ENCODE measurements around the gene MSANTD1.
A peak's percentile ranks its signal among the peaks of the same experiment; 100 is the strongest.

MSANTD1 gene

DNA sequence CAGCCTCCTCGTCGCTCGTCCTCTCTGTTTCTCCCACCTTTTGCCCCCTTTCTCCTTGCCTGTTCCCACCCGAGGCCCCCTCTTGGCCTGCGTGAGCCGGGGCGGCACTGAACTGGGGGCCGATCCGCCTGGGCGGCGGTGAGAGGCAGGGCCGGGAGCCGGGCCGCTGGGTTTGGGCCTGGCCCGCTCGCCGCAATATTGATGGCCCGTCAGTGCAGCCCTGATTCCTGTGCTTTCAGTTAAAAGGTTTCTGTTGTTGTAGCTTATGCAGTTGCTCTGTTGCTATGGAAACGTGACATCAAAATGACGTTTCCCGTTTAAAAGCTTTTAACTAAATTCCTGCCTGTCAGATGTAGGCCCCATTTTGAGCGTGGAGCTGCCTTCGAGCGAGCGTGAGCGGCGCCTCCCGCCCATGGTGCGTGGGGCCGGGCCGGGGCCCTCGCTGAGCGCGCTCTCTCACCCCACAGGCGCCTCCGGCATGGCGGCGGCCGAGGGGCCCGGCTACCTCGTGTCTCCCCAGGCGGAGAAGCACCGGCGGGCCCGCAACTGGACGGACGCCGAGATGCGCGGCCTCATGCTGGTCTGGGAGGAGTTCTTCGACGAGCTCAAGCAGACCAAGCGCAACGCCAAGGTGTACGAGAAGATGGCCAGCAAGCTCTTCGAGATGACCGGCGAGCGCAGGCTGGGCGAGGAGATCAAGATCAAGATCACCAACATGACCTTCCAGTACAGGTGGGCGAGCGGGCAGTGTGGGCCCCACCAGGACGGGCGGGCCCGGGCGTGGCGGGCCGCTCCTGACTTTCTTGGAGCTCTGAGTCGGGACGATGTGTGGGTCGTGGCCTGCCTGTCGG lies at the start of gene MSANTD1:
Gene MSANTD1, plus strand, starts transcription at position 349 of the 851 bp plus-strand sequence. Its CDS starts 64 bp downstream, at position 413.
- DNase-seq: no peak

DNA sequence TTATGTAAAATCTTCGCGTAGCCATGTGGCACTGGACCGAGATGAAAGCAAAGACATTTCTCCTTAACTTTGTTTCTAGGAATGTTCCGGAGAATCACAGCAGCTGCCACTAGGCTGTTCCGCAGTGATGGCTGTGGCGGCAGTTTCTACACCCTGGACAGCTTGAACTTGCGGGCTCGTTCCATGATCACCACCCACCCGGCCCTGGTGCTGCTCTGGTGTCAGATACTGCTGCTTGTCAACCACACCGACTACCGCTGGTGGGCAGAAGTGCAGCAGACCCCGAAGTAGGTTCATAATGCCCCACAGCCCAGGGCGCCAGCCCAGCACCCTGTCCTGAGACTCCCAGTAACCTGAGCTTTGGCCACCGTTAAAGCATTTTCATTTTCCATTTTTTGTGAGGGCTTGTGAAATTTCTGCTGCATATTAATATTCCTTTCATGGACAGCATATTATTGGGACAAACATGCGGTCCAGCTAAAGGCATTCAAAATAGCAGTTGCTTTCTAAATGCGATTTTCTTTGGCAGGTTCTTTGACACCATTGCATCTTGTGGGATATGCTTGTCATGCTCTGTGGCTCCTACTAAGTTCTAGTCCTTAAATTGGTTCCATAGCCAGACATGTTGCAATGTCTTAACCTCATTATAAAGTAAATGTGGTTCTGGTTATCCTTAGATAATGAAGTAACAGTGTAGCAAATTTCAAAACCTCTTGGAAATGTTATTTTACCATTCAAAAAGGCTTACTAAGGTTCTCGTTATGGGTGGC lies 49.1 kb upstream of the MSANTD1 start:
- no peak for DNase-seq

GRCh38 chr4:3200423-3201090 lies 48.4 kb upstream of the MSANTD1 start:
- DNase-seq: no peak

DNA sequence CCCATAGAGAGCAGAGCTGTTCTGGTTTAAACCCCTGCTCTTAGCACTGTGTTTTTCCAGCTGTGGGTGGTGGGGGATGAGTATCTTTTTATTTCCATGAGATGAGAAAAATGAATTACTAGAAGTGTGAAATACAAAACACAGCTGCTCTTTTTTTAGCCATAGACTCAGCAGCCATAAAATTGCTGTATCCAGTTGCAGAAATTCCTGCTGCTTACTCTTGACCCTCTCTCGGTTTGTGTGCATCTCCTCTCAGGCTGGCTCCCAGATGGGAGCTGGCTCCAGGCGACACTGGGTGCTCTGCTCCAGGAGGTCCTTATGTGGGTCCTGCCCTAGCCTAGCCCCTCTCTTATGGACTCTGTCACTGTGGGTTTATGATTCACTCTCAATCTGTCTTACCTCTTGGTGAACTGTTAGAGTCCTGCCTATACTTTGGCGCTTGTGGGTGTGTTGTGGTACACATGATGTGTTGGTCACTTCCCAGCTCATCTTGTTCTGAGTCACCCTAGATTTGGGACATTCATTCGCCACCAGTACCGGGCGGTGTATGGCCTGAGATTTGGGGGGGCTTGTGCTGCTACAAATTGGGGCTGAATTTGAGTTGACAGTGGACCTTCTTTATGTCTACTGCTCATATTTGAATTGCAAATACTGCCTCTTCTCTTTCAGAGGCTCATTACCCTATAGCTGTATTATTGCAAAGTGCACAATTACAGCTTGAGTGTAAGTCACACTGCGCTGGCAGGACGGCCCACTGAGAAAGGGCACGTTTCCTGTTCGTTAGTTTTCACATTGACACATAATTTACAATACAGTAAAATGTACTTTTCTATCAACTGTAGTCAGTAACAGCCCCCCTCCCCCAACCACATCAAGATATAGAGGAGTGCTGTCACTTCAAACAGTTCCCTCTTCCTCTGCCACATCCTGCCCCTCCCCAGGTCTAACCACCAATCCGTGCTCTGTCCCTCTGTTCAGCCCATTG lies 46.9 kb upstream of the MSANTD1 start:
- peak; percentile 59 to 63 for DNase-seq

DNA sequence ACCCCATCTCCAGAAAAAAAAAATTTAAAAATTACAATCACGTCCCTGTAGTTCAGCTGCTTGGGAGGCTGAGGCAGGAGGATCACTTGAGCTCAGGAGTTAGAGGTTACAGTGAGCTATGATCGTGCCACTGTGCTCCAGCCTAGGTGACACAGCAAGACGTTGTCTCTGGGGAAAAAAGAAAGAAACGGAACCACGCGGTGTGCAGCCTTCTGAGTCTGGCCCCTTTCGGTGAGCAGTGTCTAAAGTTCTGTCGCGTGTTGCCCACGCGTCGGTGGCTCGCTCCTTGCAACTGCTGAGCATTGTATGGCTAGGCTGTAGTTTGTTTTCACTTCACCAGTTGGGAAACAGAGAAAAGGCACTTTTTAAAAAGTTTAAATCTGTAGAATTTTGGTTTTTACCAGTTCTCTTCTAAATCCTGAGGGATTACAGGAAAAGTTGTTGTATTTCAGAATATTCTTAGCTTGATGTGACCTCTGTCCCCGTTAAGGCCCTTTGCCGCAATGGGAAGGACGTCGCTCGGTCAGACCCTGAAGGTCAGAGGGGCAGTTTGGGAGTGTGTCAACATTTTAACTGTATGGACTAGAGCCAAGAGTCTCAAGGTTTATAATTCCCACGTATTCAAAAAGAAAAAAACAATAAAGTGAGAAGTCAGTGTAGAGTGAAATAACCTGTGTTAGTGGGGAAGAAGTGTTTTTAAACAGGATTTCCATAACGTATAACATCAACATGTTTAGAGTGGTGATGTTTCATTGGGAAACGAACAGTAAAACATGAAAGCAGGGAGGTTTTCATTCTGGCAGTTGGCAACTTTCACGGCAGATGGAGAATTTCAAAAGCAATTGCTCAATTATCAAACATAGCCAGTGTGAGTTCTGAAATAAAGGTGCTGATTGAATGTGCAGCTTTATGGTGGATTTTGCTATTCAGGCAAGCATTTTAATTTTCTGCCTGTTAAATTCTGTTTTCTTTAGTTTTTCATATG lies 45.8 kb upstream of the MSANTD1 start:
- peak; percentile 29 to 37 for DNase-seq

DNA sequence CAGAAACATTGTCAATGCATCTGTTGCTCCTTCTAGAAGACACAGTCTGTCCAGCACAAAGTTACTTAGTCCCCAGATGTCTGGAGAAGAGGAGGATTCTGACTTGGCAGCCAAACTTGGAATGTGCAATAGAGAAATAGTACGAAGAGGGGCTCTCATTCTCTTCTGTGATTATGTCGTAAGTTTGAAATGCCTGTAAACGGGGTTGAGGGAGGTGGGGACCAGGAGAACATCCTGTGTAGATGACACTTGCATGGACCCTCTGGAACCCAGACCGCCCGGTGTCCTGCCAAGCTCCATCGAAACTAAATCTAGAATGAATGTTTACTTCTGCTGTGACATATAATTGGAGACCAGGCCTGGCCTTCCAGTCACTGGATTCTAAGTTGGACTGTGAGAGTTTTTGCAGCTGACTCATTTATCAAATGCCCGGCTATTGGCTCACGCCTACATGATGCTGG lies 45.0 kb upstream of the MSANTD1 start:
- no peak for DNase-seq

DNA sequence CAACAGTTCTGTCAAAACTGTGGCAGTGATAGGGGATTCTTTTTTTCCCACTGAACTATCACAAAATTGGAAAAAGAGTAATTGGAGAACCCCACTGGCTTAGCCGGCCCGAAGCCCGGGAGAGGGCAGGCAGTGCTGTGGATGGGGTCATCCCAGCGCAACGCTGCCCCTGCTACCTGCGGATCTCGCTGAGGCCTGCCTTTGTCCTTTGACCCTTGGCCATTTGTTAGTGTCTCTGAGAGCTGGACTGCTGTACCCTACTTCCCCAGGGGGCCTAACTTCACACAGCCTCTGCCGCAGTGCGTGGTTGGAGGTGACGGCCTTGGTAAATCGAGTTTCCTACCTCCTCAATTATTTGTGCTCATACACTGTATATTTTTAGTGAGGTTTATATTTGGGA lies 43.0 kb upstream of the MSANTD1 start:
- no peak for DNase-seq

DNA sequence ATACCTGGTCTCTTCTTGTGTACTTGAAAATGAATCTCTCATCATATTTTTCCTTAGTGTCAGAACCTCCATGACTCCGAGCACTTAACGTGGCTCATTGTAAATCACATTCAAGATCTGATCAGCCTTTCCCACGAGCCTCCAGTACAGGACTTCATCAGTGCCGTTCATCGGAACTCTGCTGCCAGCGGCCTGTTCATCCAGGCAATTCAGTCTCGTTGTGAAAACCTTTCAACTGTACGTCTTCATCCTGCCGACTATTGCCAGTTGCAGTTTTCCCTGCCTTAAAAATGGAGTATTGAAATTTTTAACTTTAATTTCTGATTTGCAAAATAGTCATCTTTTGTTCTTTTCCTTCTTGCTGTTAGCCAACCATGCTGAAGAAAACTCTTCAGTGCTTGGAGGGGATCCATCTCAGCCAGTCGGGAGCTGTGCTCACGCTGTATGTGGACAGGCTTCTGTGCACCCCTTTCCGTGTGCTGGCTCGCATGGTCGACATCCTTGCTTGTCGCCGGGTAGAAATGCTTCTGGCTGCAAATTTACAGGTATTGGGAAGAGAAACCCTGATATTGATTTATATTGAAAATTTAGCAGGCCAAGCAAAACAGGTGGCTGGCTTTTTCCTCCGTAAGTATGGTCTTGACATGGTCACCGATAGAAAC lies 42.4 kb upstream of the MSANTD1 start:
- no peak for DNase-seq

DNA sequence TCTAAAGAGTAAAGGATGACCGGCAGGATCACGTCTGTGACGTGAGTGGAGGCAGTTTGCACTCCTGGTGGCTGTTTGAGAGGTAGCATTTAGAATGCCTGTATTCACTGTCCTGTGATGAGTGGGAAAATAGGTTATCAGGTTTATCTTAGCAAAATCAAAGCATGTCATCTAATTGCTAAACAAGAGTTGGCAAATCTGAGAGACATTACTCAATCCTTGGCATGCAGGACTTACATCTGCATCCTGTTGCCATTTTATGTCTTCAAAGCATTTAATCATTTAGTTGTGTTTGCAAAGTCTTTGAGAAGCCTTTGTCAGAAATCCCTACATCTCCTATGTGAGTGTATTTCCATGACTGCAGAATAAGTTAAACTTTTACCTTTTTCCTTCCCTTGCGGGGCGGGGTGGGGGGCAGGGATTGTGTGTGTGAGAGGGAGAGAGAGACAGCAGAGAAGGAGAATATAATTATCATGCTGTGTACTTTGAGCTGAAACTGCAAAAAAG lies 41.4 kb upstream of the MSANTD1 start:
- no peak for DNase-seq

GRCh38 chr4:3208826-3209225 lies 40.1 kb upstream of the MSANTD1 start:
- DNase-seq: no peak

DNA sequence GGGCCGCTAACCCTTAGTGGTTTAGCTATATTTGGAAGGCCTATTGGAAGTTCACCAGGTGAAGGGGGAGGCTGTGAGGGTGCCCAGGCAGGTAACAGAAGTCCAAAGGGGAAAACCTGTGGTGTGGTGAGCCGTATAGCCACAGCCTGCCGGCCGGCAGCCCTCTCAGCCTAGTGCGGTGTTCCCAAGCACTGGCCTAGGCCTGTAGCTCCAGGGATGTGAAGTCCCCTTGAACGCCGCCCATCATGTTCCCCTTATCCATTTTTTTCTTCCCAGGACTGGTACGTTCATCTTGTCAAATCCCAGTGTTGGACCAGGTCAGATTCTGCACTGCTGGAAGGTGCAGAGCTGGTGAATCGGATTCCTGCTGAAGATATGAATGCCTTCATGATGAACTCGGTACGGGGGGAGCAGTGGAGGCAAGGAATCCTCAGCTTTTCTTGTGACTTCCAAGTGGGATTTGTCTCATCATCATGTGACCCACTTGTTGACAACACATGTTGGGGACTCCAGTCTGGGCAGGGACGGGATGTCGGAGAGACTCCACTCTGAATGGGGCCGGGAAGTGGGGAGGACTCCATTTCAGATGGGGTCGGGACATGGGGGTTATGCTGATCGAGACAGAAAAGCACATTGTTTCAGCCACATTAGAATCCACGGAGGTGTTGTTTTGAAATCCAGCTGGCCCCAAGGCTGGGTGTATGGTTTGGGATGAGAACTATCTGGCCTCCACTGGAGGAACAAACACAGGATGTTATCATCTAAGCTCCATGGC lies 39.2 kb upstream of the MSANTD1 start:
- DNase-seq: no peak

GRCh38 chr4:3210467-3210866 lies 38.5 kb upstream of the MSANTD1 start:
- DNase-seq: no peak

GRCh38 chr4:3211866-3212265 lies 37.1 kb upstream of the MSANTD1 start:
- DNase-seq: no peak

DNA sequence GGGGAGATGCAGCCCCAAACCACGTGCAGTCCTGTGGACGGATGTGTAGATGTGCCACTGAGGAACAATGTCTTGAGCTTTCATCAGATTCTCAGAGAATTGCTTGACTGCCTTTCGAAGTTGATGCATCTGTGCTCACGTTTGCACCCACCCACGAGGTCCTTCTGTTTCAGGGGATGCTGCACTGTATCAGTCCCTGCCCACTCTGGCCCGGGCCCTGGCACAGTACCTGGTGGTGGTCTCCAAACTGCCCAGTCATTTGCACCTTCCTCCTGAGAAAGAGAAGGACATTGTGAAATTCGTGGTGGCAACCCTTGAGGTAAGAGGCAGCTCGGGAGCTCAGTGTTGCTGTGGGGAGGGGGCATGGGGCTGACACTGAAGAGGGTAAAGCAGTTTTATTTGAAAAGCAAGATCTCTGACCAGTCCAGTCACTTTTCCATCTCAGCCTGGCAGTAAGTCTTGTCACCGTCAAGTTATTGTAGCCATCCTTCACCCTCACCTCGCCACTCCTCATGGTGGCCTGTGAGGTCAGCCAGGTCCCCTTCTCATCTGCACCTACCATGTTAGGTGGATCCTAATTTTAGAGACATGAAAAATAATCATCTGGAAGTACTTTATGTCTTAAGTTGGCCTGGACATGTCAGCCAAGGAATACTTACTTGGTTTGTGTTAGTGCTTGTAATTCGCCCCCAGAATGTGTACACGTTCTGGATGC lies 36.4 kb upstream of the MSANTD1 start:
- no peak for DNase-seq

DNA sequence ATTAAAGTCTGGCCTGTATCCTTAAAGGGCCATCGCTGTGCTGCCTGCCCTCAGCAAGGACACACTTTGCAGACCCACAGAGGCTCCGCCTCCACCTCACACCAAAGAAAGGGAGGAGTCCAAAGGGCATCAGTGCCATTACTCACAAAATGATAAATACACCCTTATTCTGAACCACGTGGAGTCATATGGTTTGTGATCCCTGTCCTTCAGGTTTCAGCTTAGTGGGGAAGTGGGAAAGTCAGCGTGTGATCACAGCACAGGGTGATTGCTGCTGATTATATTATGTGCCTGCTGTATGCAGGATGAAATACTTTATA lies 35.9 kb upstream of the MSANTD1 start:
- DNase-seq: no peak

DNA sequence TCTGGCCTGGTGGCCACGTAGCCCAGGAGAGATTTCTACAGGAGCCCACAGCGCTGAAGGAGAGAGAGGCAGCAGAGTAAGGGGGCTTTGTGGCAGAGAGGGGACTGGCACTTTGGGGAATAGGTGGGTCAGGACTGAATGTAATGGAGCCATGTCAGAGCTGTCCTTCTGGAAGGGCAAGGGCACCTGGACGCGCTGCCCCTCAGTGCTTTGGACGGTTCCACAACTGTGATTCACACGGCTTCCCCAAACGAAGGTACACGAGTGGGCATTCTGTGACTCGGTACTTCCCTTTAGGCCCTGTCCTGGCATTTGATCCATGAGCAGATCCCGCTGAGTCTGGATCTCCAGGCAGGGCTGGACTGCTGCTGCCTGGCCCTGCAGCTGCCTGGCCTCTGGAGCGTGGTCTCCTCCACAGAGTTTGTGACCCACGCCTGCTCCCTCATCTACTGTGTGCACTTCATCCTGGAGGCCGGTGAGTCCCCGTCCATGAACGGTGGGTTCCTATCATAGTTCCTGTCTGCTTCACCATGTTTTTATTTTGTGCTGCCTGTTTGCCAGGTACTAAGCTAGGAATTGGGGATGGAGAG lies 35.2 kb upstream of the MSANTD1 start:
- no peak for DNase-seq

DNA sequence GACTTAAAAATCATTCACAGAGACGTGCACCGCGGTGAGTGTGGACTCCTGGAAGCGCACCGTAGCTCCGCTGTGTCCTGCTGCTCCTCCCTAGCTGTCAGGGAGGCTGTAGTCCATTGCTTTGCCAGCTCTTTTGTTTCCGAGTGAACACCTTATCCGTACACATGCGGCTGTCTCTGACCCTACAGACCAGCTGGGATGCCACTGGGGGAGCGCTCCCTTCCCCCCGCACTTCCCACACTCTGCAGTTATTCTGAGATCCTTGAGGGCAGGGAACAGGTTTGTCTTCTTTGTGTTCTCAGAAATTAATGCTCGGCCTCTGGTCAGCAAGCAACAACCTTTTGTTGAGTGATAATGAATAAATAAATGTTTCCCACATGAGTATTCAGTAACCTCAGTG lies 33.7 kb upstream of the MSANTD1 start:
- no peak for DNase-seq

DNA sequence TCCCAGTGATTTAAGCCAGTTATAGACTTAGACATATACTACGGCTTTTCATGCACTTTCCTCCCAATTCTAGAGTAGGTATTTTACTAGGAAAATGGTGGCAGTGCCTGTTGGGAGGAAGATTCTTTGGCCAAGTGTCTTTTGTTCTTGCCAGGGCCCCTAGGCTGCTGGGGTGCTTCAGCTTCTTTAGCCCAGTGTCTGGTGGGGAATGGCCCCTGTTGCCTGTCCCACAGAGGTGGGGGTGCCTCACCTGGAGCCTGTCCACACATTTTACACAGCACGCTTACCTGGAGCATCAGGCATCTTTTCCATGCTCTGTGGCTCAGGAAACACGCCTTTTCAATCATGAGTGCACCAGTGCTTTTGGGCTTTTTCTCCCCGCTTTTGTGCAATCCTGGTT lies 33.2 kb upstream of the MSANTD1 start:
- DNase-seq: no peak

Measured in activated CD4-positive, alpha-beta T cell treated with anti-CD3 and anti-CD28 coated beads for 4 hours (primary cell).